Liver (tissue), 9 donors: ENCODE measurements around the gene DUSP9. TPM values are rescaled to one million over a fixed set of nuclear protein-coding genes. Genes with fewer than 3 reads are reported as not detected.
A peak's percentile ranks its signal among the peaks of the same experiment; 100 is the strongest.

Source experiments
- DNase-seq: peaks from one replicate; pipeline ENCODE4 v3.0.0-alpha.2; 2017; ENCODE audit warnings: low spot score
- H3K27ac ChIP-seq, 2 donors: one replicate each; pipeline ENCODE4 v1.7.0; 2013; ENCODE audit warnings: inconsistent platforms in 2 of 2, low read length in 2 of 2, control low read depth in 1 of 2, low read depth in 1 of 2, mild to moderate bottlenecking in 1 of 2
- H3K27me3 ChIP-seq, 4 donors: one replicate each; pipeline versions ENCODE4 v1.6.1 to v1.7.0; 2013; ENCODE audit warnings: low read length in 3 of 4, inconsistent platforms in 1 of 4, mild to moderate bottlenecking in 1 of 4, moderate library complexity in 1 of 4; ENCODE audit not compliant: control insufficient read depth in 4 of 4, insufficient read depth in 4 of 4
- H3K36me3 ChIP-seq, 4 donors: one replicate each; pipeline versions ENCODE4 v1.6.1 to v1.7.0; 2013; ENCODE audit warnings: low read length in 3 of 4, mild to moderate bottlenecking in 3 of 4, low read depth in 1 of 4, moderate library complexity in 1 of 4; ENCODE audit not compliant: control insufficient read depth in 4 of 4, insufficient read depth in 3 of 4
- H3K4me1 ChIP-seq, 4 donors: one replicate each; pipeline versions ENCODE4 v1.6.1 to v1.7.0; 2013; ENCODE audit warnings: low read length in 3 of 4, mild to moderate bottlenecking in 3 of 4, moderate library complexity in 1 of 4; ENCODE audit not compliant: control insufficient read depth in 4 of 4, insufficient read depth in 4 of 4
- H3K4me3 ChIP-seq, 3 donors: one replicate each; pipeline versions ENCODE4 v1.6.1 to v1.7.0; 2013; ENCODE audit warnings: low read length in 3 of 3, control low read depth in 1 of 3, low read depth in 1 of 3, mild to moderate bottlenecking in 1 of 3
- H3K9ac ChIP-seq, 2 donors: one replicate each; pipeline ENCODE4 v1.7.0; 2013; ENCODE audit warnings: low read length in 2 of 2, mild to moderate bottlenecking in 2 of 2, moderate library complexity in 2 of 2, control low read depth in 1 of 2, low read depth in 1 of 2
- H3K9me3 ChIP-seq, 4 donors: one replicate each; pipeline versions ENCODE4 v1.6.1 to v1.7.0; 2013; ENCODE audit warnings: low read length in 3 of 4; ENCODE audit not compliant: control insufficient read depth in 4 of 4
- EGR1 ChIP-seq, 2 donors: IDR thresholded peaks; 2 replicates each; pipeline ENCODE4 v1.6.1; 2016 to 2018; ENCODE audit warnings: antibody characterized with exemption in 2 of 2, low read depth in 2 of 2
- FOXA1 ChIP-seq: IDR thresholded peaks from 2 replicates; pipeline ENCODE4 v1.6.1; 2016; ENCODE audit warnings: antibody characterized with exemption
- FOXA2 ChIP-seq: IDR thresholded peaks from 2 replicates; pipeline ENCODE4 v1.6.1; 2016; ENCODE audit warnings: antibody characterized with exemption
- GABPA ChIP-seq, 2 donors: IDR thresholded peaks in 1 of 2; conservative IDR thresholded peaks in 1 of 2; 2 replicates each; pipeline ENCODE4 v1.6.1; 2016; ENCODE audit warnings: antibody characterized with exemption in 2 of 2, mild to moderate bottlenecking in 1 of 2, moderate library complexity in 1 of 2
- HNF4A ChIP-seq, 2 donors: conservative IDR thresholded peaks; 2 replicates each; pipeline ENCODE4 v1.6.1; 2016; ENCODE audit warnings: antibody characterized with exemption in 2 of 2, mild to moderate bottlenecking in 2 of 2
- HNF4G ChIP-seq: IDR thresholded peaks from 2 replicates; pipeline ENCODE4 v1.6.1; 2016; ENCODE audit warnings: antibody characterized with exemption
- JUND ChIP-seq, 2 donors: IDR thresholded peaks; 2 replicates each; pipeline ENCODE4 v1.6.1; 2016; ENCODE audit warnings: antibody characterized with exemption in 2 of 2
- MAX ChIP-seq: IDR thresholded peaks from 2 replicates; pipeline ENCODE4 v1.6.1; 2016; ENCODE audit warnings: antibody characterized with exemption
- RAD21 ChIP-seq, 2 donors: IDR thresholded peaks; 2 replicates each; pipeline ENCODE4 v1.6.1; 2016; ENCODE audit warnings: antibody characterized with exemption in 2 of 2, mild to moderate bottlenecking in 2 of 2
- SP1 ChIP-seq: IDR thresholded peaks from 2 replicates; pipeline ENCODE4 v1.6.1; 2018; ENCODE audit warnings: antibody characterized with exemption, mild to moderate bottlenecking
- TAF1 ChIP-seq: conservative IDR thresholded peaks from 2 replicates; pipeline ENCODE4 v1.6.1; 2016; ENCODE audit warnings: antibody characterized with exemption, mild to moderate bottlenecking
- YY1 ChIP-seq: IDR thresholded peaks from 2 replicates; pipeline ENCODE4 v1.6.1; 2016; ENCODE audit warnings: antibody characterized with exemption, mild to moderate bottlenecking
- WGBS: extraction: QIAGEN DNeasy Blood & Tissue Kit; methylation state at CpG from one replicate; pipeline ENCODE4 v1.1.7; 2013; 5-methylcytosine and 5-hydroxymethylcytosine counted together
- polyA plus RNA-seq, 2 donors: library from polyadenylated mRNA; stranded (reverse) in 1 of 2; unstranded in 1 of 2; fragments of 200-250 nt in 1 of 2; fragments of >200 nt in 1 of 2; fragmentation: Nextera tagmentation in 1 of 2; extraction: Ambion mirVana in 1 of 2; gene quantifications; one replicate each; pipeline versions ENCODE4 v1.2.1 to v1.2.3, GENCODE V29; 2013 to 2015
- total RNA-seq, 2 donors: library from RNA; depleted of rRNA; stranded (reverse); fragments of >200 nt; gene quantifications; one replicate each; pipeline ENCODE4 v1.2.3, GENCODE V29; 2014
- TF ChIP-seq, protein P1 (sequence below): fragments of 150-350 bp; IDR thresholded peaks from 2 replicates; pipeline ENCODE4 v1.5.1; 2017; ENCODE audit warnings: improper control_type of control experiment, low read depth, low read length; ENCODE audit not compliant: missing input control
- TF ChIP-seq, protein P2 (sequence below): IDR thresholded peaks from 2 replicates; pipeline ENCODE4 v1.6.1; 2016; ENCODE audit warnings: antibody characterized with exemption
- TF ChIP-seq, protein P3 (sequence below): IDR thresholded peaks from 2 replicates; pipeline ENCODE4 v1.6.1; 2016; ENCODE audit warnings: antibody characterized with exemption
- donor health status: healthy.
- donor health status: healthy.
- donor health status: healthy.
- donor health status: healthy.
- donor health status: healthy.

Gene DUSP9
- total and polyA plus RNA-seq, 4 donors = 0.42 to 164 (median 1.4) TPM

DNA sequence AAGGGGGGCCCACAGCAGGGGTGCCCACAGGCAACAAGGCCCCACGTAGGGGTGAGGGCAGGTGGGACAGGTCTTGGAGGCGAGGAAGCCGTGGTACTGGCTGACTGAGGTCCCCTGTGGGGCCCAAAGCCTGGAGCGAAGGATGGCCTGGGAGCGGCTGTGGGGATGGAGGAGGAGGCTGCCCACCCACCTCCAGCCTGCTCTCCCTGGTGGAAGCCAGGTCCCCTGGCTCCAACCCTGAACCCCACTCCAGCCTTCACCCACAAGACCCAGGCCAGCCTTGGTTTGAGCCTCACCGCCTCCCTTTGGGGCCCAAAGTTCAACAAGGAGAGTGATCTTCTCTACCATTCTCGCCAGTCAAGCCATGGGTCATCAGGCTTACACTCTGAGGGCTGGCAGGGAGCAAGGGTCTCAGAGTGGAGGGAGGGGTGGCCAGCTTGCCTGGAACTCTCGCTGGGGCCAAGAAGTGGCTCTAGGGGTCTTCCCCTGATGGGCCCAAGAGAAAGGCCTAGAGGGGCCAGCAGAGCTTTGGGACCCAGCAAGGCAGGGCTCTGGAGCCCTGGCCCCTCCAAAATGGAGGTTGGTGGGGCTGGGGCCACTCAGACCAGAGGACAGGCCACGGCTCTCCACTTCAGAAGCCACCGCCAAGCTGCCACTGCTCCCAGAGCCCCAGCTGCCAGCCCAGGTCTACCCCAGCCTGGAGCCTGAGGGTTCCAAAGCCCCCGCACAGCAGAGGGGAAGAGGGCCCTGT lies 21.6 kb downstream of the DUSP9 start (continued):
- TF ChIP-seq, protein P1, sequence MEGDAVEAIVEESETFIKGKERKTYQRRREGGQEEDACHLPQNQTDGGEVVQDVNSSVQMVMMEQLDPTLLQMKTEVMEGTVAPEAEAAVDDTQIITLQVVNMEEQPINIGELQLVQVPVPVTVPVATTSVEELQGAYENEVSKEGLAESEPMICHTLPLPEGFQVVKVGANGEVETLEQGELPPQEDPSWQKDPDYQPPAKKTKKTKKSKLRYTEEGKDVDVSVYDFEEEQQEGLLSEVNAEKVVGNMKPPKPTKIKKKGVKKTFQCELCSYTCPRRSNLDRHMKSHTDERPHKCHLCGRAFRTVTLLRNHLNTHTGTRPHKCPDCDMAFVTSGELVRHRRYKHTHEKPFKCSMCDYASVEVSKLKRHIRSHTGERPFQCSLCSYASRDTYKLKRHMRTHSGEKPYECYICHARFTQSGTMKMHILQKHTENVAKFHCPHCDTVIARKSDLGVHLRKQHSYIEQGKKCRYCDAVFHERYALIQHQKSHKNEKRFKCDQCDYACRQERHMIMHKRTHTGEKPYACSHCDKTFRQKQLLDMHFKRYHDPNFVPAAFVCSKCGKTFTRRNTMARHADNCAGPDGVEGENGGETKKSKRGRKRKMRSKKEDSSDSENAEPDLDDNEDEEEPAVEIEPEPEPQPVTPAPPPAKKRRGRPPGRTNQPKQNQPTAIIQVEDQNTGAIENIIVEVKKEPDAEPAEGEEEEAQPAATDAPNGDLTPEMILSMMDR = no peak
- no peak for TF ChIP-seq EGR1 (IDR thresholded peaks at IDR 0.05; ENCODE audit: low read depth in 2 of 2)
- no peak for TF ChIP-seq MAX
- TF ChIP-seq FOXA2 = no peak
- TF ChIP-seq TAF1 = no peak
- TF ChIP-seq FOXA1 = no peak
- no peak for TF ChIP-seq HNF4G
- no peak for TF ChIP-seq YY1
- TF ChIP-seq HNF4A (conservative IDR thresholded peaks at IDR 0.05) = no peak

GRCh38 chrX:153669174-153669890 lies 22.3 kb downstream of the DUSP9 start:
- WGBS = 61% methylated on average over 17 of the region's 17 CpGs

DNA sequence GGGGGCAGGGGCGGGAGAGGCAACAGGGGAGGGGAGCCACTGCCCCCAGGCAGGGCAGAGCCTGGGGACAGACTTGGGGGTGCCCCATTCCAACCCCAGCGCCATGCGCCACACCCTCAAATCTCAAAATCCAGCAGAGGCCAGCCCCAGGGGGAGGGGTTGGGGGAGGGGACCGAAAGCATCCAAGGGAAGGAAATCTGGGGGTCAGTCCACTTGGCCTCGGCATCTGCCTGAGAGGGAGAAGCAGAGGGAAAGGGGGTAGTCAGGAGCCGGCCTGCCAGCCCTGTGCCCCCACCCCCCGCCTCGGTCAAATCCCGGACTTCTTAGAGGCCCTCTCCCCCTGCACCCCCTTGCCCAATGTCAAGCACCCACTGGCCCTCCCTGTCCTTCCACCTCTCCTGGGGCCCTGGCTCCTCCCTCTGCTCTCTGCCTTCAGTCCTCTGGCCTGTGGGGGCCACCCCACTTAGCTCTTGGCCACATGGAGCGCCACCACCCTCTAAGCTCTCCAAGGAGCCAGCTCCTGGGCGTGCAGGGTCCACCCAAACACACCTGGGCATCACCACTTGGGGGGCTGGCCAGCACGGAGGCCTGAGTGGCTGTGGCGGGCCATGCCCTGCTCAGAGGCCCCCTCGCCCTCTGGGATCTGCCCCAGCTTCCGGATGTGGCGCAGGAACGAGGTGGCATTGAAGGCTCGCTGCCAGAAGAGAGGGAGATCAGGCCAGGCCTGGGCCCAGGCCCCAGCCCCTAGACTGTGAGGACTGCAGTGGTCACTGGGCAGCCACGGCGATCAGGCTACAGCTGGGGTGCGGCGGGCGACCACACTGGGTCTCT lies 23.1 kb downstream of the DUSP9 start:
- H3K9me3 ChIP-seq = no peaks in the 10 kb centered on the region
- 83% methylated on average over 23 of the region's 23 CpGs for WGBS
- peaks cover 0 to 6% (median 0%) of the 10 kb centered on the region in 4 donors for H3K27me3 ChIP-seq
- no peak overlapping the region for H3K27ac ChIP-seq
- no peak for DNase-seq
- H3K4me1 ChIP-seq = peaks cover 0 to 2% (median 1%) of the 10 kb centered on the region in 4 donors
- H3K4me3 ChIP-seq = no peak overlapping the region
- no peak overlapping the region for H3K9ac ChIP-seq
- no peaks in the 10 kb centered on the region for H3K36me3 ChIP-seq
- TF ChIP-seq MAX (no peak), JUND (IDR thresholded peaks at IDR 0.05) (no peak), GABPA (IDR thresholded peaks at IDR 0.05 in 1 of 2, conservative IDR thresholded peaks at IDR 0.05 in 1 of 2) (no peak), EGR1 (IDR thresholded peaks at IDR 0.05; ENCODE audit: low read depth in 2 of 2) (no peak), SP1 (no peak)
- TF ChIP-seq, protein P2, sequence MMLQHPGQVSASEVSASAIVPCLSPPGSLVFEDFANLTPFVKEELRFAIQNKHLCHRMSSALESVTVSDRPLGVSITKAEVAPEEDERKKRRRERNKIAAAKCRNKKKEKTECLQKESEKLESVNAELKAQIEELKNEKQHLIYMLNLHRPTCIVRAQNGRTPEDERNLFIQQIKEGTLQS = no peak
- TF ChIP-seq, protein P1 = no peak
- TF ChIP-seq, protein P3, sequence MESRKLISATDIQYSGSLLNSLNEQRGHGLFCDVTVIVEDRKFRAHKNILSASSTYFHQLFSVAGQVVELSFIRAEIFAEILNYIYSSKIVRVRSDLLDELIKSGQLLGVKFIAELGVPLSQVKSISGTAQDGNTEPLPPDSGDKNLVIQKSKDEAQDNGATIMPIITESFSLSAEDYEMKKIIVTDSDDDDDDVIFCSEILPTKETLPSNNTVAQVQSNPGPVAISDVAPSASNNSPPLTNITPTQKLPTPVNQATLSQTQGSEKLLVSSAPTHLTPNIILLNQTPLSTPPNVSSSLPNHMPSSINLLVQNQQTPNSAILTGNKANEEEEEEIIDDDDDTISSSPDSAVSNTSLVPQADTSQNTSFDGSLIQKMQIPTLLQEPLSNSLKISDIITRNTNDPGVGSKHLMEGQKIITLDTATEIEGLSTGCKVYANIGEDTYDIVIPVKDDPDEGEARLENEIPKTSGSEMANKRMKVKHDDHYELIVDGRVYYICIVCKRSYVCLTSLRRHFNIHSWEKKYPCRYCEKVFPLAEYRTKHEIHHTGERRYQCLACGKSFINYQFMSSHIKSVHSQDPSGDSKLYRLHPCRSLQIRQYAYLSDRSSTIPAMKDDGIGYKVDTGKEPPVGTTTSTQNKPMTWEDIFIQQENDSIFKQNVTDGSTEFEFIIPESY = no peak

More at GRCh38 chrX:153669174-153669890, 22.3 kb downstream of the DUSP9 start:
- H3K27ac ChIP-seq = no peak overlapping the region
- TF ChIP-seq RAD21 (IDR thresholded peaks at IDR 0.05) = peak in 1 of 2 donors; percentile 50
- TF ChIP-seq, protein P1 = peak; percentile 49
- no peak for TF ChIP-seq HNF4A (conservative IDR thresholded peaks at IDR 0.05)
- H3K36me3 ChIP-seq = no peaks in the 10 kb centered on the region
- no peaks in the 10 kb centered on the region for H3K9me3 ChIP-seq
- H3K9ac ChIP-seq = no peak overlapping the region
- no peak overlapping the region for H3K4me3 ChIP-seq
- peaks cover 0 to 2% (median 1%) of the 10 kb centered on the region in 4 donors for H3K4me1 ChIP-seq
- DNase-seq = peak; percentile 56
- peaks cover 0 to 6% (median 0%) of the 10 kb centered on the region in 4 donors for H3K27me3 ChIP-seq
